Natural killer cell treated with Interleukin-12 subunit alpha and Interleukin-12 subunit beta and Interleukin-15 and Interleukin-18, amount 100 ng/mL, for 72 hours (primary cell): Measurements from ENCODE around the gene BMPR1A. TPM values are rescaled to one million over a fixed set of nuclear protein-coding genes. Genes with fewer than 3 reads are reported as not detected.
A peak's percentile ranks its signal among the peaks of the same experiment; 100 is the strongest.

Source experiments
- ATAC-seq, 2 donors: fragments of 150-1000 bp; cut with Tn5 transposase in 1 of 2; sonication (Bioruptor Pico), chemical (Tn5 transposase) in 1 of 2; 2 replicates each; pipeline ENCODE4 v1.10.0; 2021
- DNase-seq: peaks from one replicate; pipeline ENCODE4 v3.0.0; 2022; ENCODE audit warnings: low spot score
- H3K27ac Mint-ChIP-seq, 2 donors: 1 replicate in 1 of 2; 2 replicates in 1 of 2; pipeline ENCODE4 v1.8.0; 2022; ENCODE audit warnings: mixed read lengths in 2 of 2, mild to moderate bottlenecking in 1 of 2, moderate library complexity in 1 of 2
- H3K27me3 Mint-ChIP-seq, 2 donors: 1 replicate in 1 of 2; 2 replicates in 1 of 2; pipeline ENCODE4 v1.8.0; 2022; ENCODE audit warnings: mixed read lengths in 2 of 2
- H3K36me3 Mint-ChIP-seq: one replicate; pipeline ENCODE4 v1.8.0; 2022; ENCODE audit warnings: mixed read lengths
- H3K4me1 Mint-ChIP-seq, 2 donors: 1 replicate in 1 of 2; 2 replicates in 1 of 2; pipeline ENCODE4 v1.8.0; 2022; ENCODE audit warnings: low read depth in 2 of 2, mixed read lengths in 2 of 2, mild to moderate bottlenecking in 1 of 2
- H3K4me3 Mint-ChIP-seq: one replicate; pipeline ENCODE4 v1.8.0; 2022; ENCODE audit warnings: mixed read lengths
- H3K9me3 Mint-ChIP-seq: 2 replicates; pipeline ENCODE4 v1.8.0; 2022; ENCODE audit warnings: mixed read lengths
- total RNA-seq, 2 donors: library from RNA; stranded (reverse); gene quantifications; one replicate each; pipeline ENCODE4 v1.2.3, GENCODE V29; 2022

The BMPR1A gene
- total RNA-seq, 2 donors from 2014 or later = 8.2 to 11.5 TPM

GRCh38 chr10:86742230-86742629 is 14.2 kb upstream of the BMPR1A start:
- ATAC-seq (no peak), DNase-seq (no peak)
- H3K9me3 Mint-ChIP-seq = no peaks in the 10 kb centered on the region
- H3K4me3 Mint-ChIP-seq = no peak overlapping the region
- no peaks in the 10 kb centered on the region for H3K4me1 Mint-ChIP-seq
- H3K27ac Mint-ChIP-seq = no peak overlapping the region
- H3K27me3 Mint-ChIP-seq = peaks cover 9 to 14% of the 10 kb centered on the region in 2 donors
- no peaks in the 10 kb centered on the region for H3K36me3 Mint-ChIP-seq

GRCh38 chr10:86744067-86744725 is 12.2 kb upstream of the BMPR1A start:
- DNase-seq (no peak), ATAC-seq (no peak)
- H3K27ac Mint-ChIP-seq = no peak overlapping the region
- no peaks in the 10 kb centered on the region for H3K36me3 Mint-ChIP-seq
- H3K4me3 Mint-ChIP-seq = no peak overlapping the region
- peaks cover 12 to 14% of the 10 kb centered on the region in 2 donors for H3K27me3 Mint-ChIP-seq
- no peaks in the 10 kb centered on the region for H3K4me1 Mint-ChIP-seq
- H3K9me3 Mint-ChIP-seq = no peaks in the 10 kb centered on the region

- DNase-seq (no peak), ATAC-seq (no peak)
- Mint-ChIP-seq H3K27ac (no peak overlapping the region), H3K27me3 (peaks cover 0 to 7% of the 10 kb centered on the region in 2 donors), H3K9me3 (no peaks in the 10 kb centered on the region), H3K36me3 (no peaks in the 10 kb centered on the region), H3K4me3 (no peak overlapping the region), H3K4me1 (no peaks in the 10 kb centered on the region)
Observed at GRCh38 chr10:86747796-86748581, 8.4 kb upstream of the BMPR1A start.

- Mint-ChIP-seq H3K4me1 (peaks cover 5% of the 10 kb centered on the region in 2 donors), H3K27ac (no peak overlapping the region), H3K9me3 (no peaks in the 10 kb centered on the region), H3K4me3 (no peak overlapping the region), H3K27me3 (peaks cover 0 to 8% of the 10 kb centered on the region in 2 donors), H3K36me3 (no peaks in the 10 kb centered on the region)
- ATAC-seq (no peak), DNase-seq (no peak)
Observed at GRCh38 chr10:86749854-86750253, 6.6 kb upstream of the BMPR1A start.

- no peak for ATAC-seq
- peaks cover 11 to 13% of the 10 kb centered on the region in 2 donors for H3K4me1 Mint-ChIP-seq
Observed at GRCh38 chr10:86751477-86751876, 4.9 kb upstream of the BMPR1A start.

GRCh38 chr10:86752311-86752710 is 4.1 kb upstream of the BMPR1A start:
- peaks cover under 1% of the 10 kb centered on the region for H3K36me3 Mint-ChIP-seq
- no peak overlapping the region for H3K4me3 Mint-ChIP-seq
- no peaks in the 10 kb centered on the region for H3K9me3 Mint-ChIP-seq
- DNase-seq = no peak
- no peak overlapping the region for H3K27ac Mint-ChIP-seq
- peaks cover 0 to 11% of the 10 kb centered on the region in 2 donors for H3K27me3 Mint-ChIP-seq
- ATAC-seq = no peak
- peaks cover 12 to 13% of the 10 kb centered on the region in 2 donors for H3K4me1 Mint-ChIP-seq

More at GRCh38 chr10:86751477-86751876, 4.9 kb upstream of the BMPR1A start:
- Mint-ChIP-seq H3K27ac (no peak overlapping the region), H3K4me3 (no peak overlapping the region), H3K9me3 (no peaks in the 10 kb centered on the region), H3K27me3 (peaks cover 0 to 10% of the 10 kb centered on the region in 2 donors), H3K36me3 (no peaks in the 10 kb centered on the region)
- no peak for DNase-seq

- Mint-ChIP-seq H3K9me3 (no peaks in the 10 kb centered on the region), H3K27ac (no peak overlapping the region), H3K4me1 (peaks cover 15 to 21% of the 10 kb centered on the region in 2 donors), H3K27me3 (peaks cover 2 to 10% of the 10 kb centered on the region in 2 donors), H3K36me3 (peaks cover 5% of the 10 kb centered on the region), H3K4me3 (no peak overlapping the region)
- DNase-seq (no peak), ATAC-seq (no peak)
Observed at GRCh38 chr10:86753051-86753450, 3.4 kb upstream of the BMPR1A start.

- DNase-seq = no peak
- no peak overlapping the region for H3K4me3 Mint-ChIP-seq
- H3K9me3 Mint-ChIP-seq = no peaks in the 10 kb centered on the region
- H3K4me1 Mint-ChIP-seq = peaks cover 22 to 28% of the 10 kb centered on the region in 2 donors
- peaks cover 9 to 17% of the 10 kb centered on the region in 2 donors for H3K27me3 Mint-ChIP-seq
- H3K36me3 Mint-ChIP-seq = peaks cover 10% of the 10 kb centered on the region
- H3K27ac Mint-ChIP-seq = peak overlapping the region in 1 of 2 donors; percentile 60
- no peak for ATAC-seq
Observed at GRCh38 chr10:86753638-86754434, 2.6 kb upstream of the BMPR1A start.

- no peak for ATAC-seq
- H3K36me3 Mint-ChIP-seq = peaks cover 10% of the 10 kb centered on the region
- peak overlapping the region; percentile 88 for H3K4me3 Mint-ChIP-seq
- H3K27ac Mint-ChIP-seq = peak overlapping the region; percentile 60 to 62
- H3K4me1 Mint-ChIP-seq = peaks cover 32 to 37% of the 10 kb centered on the region in 2 donors
- H3K27me3 Mint-ChIP-seq = peaks cover 18 to 24% of the 10 kb centered on the region in 2 donors
- no peaks in the 10 kb centered on the region for H3K9me3 Mint-ChIP-seq
- no peak for DNase-seq
Observed at GRCh38 chr10:86755454-86755739, 1.0 kb upstream of the BMPR1A start.

- Mint-ChIP-seq H3K4me1 (peaks cover 32 to 37% of the 10 kb centered on the region in 2 donors), H3K27me3 (peaks cover 18 to 24% of the 10 kb centered on the region in 2 donors), H3K4me3 (peak overlapping the region; percentile 88), H3K27ac (peak overlapping the region; percentile 60 to 62), H3K9me3 (no peaks in the 10 kb centered on the region), H3K36me3 (peaks cover 10% of the 10 kb centered on the region)
- ATAC-seq (peak; percentile 95 to 98), DNase-seq (peak; percentile 90)
Observed at GRCh38 chr10:86755740-86756510, 494 bp upstream of the BMPR1A start.

GRCh38 chr10:86757113-86757972 is 924 bp downstream of the BMPR1A start:
- ATAC-seq = no peak
- H3K36me3 Mint-ChIP-seq = peaks cover 10% of the 10 kb centered on the region
- H3K4me3 Mint-ChIP-seq = peak overlapping the region; percentile 89
- peaks cover 18 to 29% of the 10 kb centered on the region in 2 donors for H3K27me3 Mint-ChIP-seq
- H3K27ac Mint-ChIP-seq = peak overlapping the region in 1 of 2 donors; percentile 52
- no peak for DNase-seq
- peaks cover 32 to 37% of the 10 kb centered on the region in 2 donors for H3K4me1 Mint-ChIP-seq
- H3K9me3 Mint-ChIP-seq = no peaks in the 10 kb centered on the region

- no peak for DNase-seq
- H3K4me1 Mint-ChIP-seq = peaks cover 29 to 37% of the 10 kb centered on the region in 2 donors
- H3K36me3 Mint-ChIP-seq = peaks cover 10% of the 10 kb centered on the region
- ATAC-seq = no peak
- H3K9me3 Mint-ChIP-seq = no peaks in the 10 kb centered on the region
- H3K4me3 Mint-ChIP-seq = peak overlapping the region; percentile 89
- peak overlapping the region; percentile 1 to 40 for H3K27ac Mint-ChIP-seq
- H3K27me3 Mint-ChIP-seq = peaks cover 18 to 29% of the 10 kb centered on the region in 2 donors
Observed at GRCh38 chr10:86758189-86759072, 2.0 kb downstream of the BMPR1A start.
